Measurements from ENCODE around the gene MTRF1. TPM values are rescaled to one million over a fixed set of nuclear protein-coding genes. Genes with fewer than 3 reads are reported as not detected.

Gene MTRF1
- total RNA-seq, 2 donors from 2014 or later = 11.4 to 14.9 TPM

GRCh38 chr13:41232578-41233480 is 30.5 kb downstream of the MTRF1 start:
- intact Hi-C loops (cut with DNase I, micrococcal nuclease) = no loop called here
- no peak for DNase-seq
- ATAC-seq = no peak

DNA sequence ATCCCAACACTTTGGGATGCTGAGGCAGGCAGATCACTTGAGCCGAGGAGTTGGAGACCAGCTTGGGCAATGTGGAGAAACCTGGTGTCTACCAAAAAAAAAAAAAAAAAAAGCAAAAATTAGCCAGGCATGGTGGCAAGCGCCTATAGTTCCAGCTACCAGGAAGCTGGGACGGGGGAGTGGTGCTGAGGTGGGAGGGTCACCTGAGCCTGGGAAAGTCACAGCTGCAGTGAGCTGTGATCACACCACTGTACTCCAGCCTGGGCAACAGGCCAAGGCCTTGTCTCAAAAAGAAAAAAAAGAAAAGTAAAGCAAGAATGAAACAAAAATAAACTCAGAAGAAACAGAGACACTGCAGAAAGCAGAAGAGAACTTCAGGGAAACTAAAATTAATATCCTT is 31.6 kb downstream of the MTRF1 start:
- ATAC-seq (peak; percentile 99), DNase-seq (peak; percentile 82 to 86)
- intact Hi-C loops (cut with DNase I, micrococcal nuclease) = no loop called here

DNA sequence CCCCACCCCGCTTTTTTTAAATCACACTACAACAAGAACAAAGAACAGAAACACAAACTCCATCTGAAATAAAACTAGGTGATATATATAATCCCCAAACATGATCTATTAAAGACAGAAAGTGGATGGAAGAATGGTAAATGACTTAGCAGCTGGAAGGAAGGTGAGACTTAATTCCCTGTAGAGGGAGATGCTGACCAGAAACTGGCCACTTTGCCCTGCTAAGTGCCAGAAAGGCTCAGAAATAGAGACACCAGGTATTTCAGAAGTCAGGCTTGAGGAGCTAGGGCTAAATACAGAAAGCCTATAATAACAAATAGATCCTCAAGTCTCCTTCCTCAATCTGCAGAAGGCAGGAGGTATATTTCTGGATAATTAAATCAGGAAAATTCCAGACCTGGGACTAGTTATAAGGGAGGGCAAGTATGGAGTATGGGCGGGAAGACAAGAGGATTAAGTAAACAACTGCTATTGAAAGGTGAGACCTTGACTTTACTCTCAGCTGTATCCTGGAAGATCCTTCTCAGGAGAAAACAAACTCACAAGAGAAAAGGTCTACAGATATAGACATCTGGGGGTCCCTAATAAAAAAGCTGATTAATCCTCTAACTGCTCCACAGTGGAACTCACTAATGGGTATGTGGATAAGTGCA is 32.2 kb downstream of the MTRF1 start:
- DNase-seq (no peak), ATAC-seq (peak; percentile 71)
- intact Hi-C loops (cut with DNase I, micrococcal nuclease) = no loop called here

DNA sequence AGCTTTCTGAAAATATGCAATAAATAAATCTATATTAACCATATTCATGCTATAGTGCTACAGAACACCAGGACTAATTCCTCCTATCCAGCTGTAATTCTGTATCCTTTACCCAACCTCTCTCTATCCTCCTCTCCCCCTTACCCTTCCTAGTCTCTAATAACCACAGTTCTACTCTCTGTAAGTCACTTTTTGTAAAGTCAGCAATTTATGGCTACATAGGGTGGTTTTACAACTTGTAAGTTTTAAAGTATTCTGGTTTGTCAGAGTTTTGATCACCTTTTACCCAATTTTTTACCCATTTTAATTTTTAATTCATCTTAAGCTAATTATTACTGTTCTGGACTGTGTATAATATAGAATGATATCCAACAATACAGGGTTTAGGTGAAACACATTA is 34.0 kb downstream of the MTRF1 start:
- DNase-seq = no peak
- ATAC-seq = no peak
- intact Hi-C loops (cut with DNase I, micrococcal nuclease) = no loop called here

- intact Hi-C loops (cut with DNase I, micrococcal nuclease) = loop anchor here in 1 of 2 donors (5.0 kb wide), 1 partner anchor 152 kb away; no protein-coding TSS in a partner anchor
- DNase-seq (no peak), ATAC-seq (no peak)
Measured at GRCh38 chr13:41224113-41225110, 39.0 kb downstream of the MTRF1 start.

GRCh38 chr13:41222259-41222852 is 41.0 kb downstream of the MTRF1 start:
- ATAC-seq (peak; percentile 88), DNase-seq (peak; percentile 30 to 46)
- intact Hi-C loops (cut with DNase I, micrococcal nuclease) = loop anchor here in 1 of 2 donors (5.0 kb wide), 1 partner anchor 150 kb away; no protein-coding TSS in a partner anchor

DNA sequence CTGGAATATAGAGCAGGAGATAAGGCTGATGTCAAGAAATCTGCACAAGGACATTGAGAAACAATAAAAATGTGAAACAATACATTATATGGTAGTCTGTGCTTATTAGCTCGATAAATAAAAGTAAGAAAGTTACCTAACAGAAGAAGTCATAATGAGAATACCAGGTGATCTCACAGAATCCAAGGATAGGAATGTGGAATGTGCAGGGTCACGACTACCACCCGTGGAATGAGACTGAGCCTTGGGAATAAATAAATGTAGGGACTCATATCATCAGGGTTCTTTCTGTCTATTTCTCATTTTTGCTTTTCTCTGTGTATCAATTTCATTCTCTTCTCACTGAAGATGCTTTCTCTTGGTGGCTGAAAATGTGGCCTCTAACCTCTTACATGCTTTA is 43.0 kb downstream of the MTRF1 start:
- DNase-seq = no peak
- ATAC-seq = no peak
- intact Hi-C loops (cut with DNase I, micrococcal nuclease) = loop anchor here in 1 of 2 donors (5.0 kb wide), 1 partner anchor 148 kb away; no protein-coding TSS in a partner anchor

DNA sequence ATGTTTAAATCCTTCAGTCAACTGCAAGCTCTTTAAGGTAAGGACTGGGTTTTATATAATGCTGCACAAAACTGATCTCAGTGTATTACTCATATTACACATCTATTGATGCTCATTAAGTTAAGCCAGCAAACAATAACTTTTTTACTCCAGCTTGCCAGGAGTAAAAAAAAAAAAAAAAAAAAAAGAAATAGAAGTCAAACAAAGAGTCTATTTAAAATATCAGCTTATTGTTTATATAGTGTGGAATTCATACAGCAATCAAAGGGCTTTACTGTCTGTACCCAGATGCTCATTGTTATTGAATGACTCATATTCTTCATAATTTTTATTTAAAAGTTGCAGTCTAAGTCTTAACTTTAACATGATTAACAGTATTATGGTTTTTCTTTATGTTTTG is 47.2 kb downstream of the MTRF1 start:
- no peak for ATAC-seq
- no peak for DNase-seq
- intact Hi-C loops (cut with DNase I, micrococcal nuclease) = loop anchor here in 1 of 2 donors (10.0 kb wide), 1 partner anchor 141 kb away; no protein-coding TSS in a partner anchor

DNA sequence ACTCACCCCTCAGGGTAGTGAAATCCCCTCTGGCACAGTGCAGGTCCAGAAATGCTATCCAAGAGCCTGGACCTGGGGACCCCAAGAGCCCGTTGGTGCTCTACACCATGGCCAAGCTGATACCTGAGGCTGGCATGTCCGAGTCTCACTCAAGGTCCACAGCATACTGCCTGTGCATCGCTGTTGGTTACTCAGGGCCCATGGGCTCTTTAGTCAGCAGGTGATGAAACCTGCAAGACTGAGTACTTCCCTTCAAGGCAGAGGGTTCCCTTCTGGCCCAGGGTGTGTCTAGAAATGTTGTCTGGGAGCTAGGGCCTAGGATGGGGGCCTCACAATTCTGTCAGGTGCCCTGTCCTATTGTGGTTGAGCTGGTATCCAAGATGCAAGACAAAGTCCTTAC is 49.5 kb downstream of the MTRF1 start:
- intact Hi-C loops (cut with DNase I, micrococcal nuclease) = loop anchor here in 1 of 2 donors (10.0 kb wide), 1 partner anchor 139 kb away; no protein-coding TSS in a partner anchor
- ATAC-seq (no peak), DNase-seq (no peak)

DNA sequence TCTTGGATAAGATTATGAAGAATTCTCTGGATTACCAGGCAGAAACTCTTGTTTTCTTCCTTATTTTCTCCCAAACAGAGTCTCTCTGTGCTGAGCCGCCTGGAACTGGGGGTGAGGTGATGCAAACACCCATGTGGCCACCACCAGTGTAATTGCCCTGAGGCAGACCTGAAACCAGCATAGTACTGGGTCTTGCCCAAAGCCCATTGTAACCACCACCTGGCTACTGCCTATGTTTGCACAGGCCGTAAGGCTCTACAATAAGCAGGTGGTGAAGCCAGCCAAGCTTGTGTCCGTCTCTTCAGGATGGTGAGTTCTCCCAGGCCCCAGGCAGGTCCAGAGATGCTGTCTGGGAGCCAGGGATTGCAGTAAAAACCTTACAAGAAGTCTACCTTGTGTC is 50.1 kb downstream of the MTRF1 start:
- DNase-seq (no peak), ATAC-seq (no peak)
- intact Hi-C loops (cut with DNase I, micrococcal nuclease) = loop anchor here in 1 of 2 donors (10.0 kb wide), 1 partner anchor 139 kb away; no protein-coding TSS in a partner anchor

DNA sequence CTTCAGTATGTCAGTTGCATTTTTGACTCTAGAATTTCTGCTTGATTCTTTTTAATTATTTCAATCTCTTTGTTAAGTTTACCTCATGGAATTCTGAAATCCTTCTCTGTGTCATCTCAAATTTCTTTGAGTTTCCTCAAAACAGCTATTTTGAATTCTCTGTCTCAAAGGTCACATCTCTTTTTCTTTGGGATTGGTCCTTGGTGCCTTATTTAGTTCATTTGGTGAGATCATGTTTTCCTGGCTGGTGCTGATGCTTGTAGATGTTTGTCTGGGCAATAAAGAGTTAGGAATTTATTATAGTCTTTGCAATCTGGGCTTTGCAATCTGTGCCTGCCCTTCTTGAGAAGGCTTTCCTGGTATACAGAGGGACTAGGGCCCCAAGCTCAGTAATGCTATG is 50.5 kb downstream of the MTRF1 start:
- ATAC-seq (no peak), DNase-seq (no peak)
- intact Hi-C loops (cut with DNase I, micrococcal nuclease) = loop anchor here in 1 of 2 donors (10.0 kb wide), 1 partner anchor 138 kb away; no protein-coding TSS in a partner anchor

GRCh38 chr13:41211062-41211461 is 52.3 kb downstream of the MTRF1 start:
- intact Hi-C loops (cut with DNase I, micrococcal nuclease) = loop anchor here in 1 of 2 donors (10.0 kb wide), 1 partner anchor 136 kb away; no protein-coding TSS in a partner anchor
- ATAC-seq (no peak), DNase-seq (no peak)

DNA sequence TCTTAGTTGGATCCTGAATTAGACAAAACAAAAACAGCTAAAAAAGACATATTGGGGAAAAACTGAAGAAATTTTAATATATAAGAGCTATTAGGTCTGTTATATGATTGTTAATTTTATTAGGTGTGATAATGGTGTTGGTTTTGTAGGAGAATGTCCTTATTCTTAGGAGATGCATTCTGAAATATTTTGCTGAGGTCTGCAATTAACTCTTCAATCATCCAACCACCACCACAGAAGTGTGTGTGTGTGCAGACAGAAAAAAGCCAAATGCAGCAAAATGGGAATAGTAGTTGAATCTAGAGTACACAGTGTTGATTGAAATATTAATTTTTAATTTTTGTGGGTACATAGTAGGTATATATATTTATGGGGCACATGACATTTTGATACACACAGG is 56.9 kb downstream of the MTRF1 start:
- DNase-seq (no peak), ATAC-seq (no peak)
- intact Hi-C loops (cut with DNase I, micrococcal nuclease) = no loop called here

DNA sequence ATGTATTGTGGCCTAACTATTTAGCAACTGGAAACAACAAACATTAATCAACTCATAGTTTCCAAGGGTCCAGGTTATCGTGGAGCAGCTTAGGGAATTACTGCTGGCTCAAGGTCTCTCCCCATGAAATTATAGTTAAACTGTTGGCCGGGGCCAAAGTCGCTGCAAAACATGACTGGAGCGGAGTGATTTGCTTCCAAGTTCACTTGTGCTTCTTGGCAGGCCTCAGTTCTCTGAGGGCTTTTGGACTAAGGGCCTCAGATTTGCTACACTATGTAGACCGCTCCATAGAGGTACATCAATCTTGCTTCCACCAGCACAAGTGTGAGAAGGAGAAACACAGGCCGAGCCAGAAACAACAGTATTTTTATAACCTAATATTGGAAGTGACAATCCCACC is 59.6 kb downstream of the MTRF1 start:
- no peak for ATAC-seq
- intact Hi-C loops (cut with DNase I, micrococcal nuclease) = no loop called here
- DNase-seq = no peak

GRCh38 chr13:41200126-41200525 is 63.2 kb downstream of the MTRF1 start:
- ATAC-seq = no peak

DNA sequence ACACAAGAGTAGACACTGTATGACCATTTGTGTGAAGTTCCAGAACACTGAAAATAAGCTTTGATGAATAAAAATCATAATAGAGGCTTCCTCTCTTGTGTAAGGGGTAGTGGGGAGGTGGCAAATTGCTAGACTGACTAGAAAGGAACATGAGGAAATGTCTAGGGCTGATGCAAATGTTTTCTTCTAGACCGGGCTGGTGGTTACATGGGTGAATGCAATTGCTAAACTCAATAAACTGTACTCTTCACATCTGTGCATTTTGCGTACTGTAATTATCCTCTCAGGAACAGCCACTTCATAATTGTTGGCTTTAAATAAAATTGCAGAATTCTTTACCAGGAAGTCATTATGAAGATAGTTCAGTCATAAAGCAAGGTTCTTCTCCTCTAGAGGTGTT is 63.9 kb downstream of the MTRF1 start:
- intact Hi-C loops (cut with DNase I, micrococcal nuclease) = no loop called here
- DNase-seq (no peak), ATAC-seq (no peak)

More at GRCh38 chr13:41200126-41200525, 63.2 kb downstream of the MTRF1 start:
- no peak for DNase-seq
- intact Hi-C loops (cut with DNase I, micrococcal nuclease) = no loop called here

DNA sequence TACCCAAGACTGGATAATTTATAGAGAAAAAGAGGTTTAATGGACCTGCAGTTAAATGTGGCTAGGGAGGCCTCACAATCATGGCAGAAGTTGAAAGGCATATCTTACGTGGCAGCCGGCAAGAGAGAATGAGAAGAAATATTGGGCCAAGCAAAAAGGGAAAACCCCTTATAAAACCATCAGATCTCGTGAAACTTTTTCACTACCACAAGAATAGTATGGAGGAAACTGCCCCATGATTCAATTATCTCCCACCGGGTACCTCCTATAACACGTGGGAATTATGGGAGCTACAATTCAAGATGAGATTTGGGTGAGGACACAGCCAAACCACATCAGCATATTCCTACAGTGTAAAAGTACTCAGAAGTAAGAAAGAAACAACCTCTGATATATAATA is 64.3 kb downstream of the MTRF1 start:
- no peak for DNase-seq
- ATAC-seq = no peak
- intact Hi-C loops (cut with DNase I, micrococcal nuclease) = no loop called here

DNA sequence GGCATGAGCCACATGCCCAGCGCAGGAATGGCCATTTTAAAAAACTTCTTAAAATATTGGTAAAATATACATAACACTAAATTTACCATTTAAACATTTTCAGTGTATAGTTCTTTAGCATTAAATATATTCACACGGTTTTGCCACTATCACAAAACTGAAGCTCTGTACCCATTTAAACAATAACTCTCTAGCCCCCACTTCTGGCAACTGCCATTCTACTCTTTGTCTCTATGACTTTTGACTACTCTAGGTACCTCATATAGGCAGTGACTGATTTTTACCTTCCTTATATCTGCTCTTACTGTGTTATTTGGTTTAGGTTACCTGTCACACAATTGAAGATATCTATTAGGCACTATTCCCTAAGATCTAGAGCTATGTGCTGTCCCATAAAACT is 66.8 kb downstream of the MTRF1 start:
- no peak for ATAC-seq
- intact Hi-C loops (cut with DNase I, micrococcal nuclease) = no loop called here
- no peak for DNase-seq

Measured in left colon (tissue), 2 donors.